GM21786 (cell line): ENCODE results near the gene SLC12A7.
"Not testable (repeated sequence)": the region's sequence is repeated elsewhere in the genome, so short reads cannot be mapped to it uniquely, and the experiment has no call there.

Experiments
- ATAC-seq: cut with Tn5 transposase; IDR thresholded peaks from one replicate; pipeline ENCODE4 v1.9.1; 2021; ENCODE audit not compliant: unreplicated experiment

SLC12A7 gene

DNA sequence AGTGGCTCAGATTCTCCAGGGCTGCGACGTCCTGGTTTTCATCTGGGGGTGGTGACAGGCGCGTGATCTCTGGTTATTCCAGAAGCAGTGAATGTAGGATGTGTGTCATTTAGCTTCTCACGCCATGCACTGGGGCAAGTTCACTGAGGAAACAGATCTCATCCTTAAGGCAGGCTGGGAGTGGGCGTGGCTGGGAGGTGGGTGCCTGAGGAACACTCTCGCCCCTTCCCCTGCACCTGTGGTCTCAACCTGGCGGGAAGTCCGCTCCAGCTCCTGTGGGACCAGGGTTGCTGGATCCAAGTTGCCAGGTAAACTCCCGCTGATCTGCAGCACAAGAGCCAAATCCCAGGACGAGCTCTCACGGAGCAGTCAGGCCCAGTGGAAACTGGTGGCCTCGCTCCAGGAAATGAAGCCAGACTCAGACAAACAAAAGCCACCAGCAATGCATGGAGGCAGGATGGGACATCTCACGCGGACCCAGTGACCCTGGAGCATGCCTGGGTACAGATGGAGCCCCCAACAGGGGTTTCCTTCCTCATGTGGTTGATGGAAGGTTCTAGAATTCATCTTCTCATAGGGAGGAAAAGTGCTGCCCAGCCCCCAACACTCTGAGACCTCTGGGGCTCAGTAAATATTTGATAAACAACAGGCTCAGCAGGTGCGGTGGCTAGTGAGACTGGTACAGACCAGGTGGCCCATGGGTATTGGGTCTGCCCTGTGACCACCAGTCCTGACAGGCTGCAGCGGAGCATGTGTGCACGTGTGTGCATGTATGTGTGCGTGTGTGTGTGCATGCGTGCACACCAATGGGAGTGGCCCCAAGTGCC is 16.3 kb upstream of the SLC12A7 start:
- ATAC-seq = no peak

DNA sequence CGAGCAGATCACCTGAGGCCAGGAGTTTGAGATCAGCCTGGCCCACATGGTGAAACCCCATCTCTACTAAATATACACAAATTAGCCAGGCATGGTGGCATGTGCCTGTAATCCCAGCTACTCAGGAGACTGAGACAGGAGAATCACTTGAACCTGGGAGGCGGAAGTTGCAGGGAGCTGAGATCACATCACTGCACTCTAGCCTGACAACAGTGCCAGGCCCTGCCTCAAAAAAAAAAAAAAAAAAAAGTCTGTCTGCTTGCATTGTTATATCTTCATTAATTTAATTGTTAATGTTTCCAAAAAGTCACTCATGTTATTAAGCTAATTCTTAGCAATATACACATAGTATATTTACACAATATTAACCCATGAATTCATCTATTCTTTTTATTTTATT is 13.8 kb upstream of the SLC12A7 start:
- ATAC-seq = not testable (repeated sequence)

DNA sequence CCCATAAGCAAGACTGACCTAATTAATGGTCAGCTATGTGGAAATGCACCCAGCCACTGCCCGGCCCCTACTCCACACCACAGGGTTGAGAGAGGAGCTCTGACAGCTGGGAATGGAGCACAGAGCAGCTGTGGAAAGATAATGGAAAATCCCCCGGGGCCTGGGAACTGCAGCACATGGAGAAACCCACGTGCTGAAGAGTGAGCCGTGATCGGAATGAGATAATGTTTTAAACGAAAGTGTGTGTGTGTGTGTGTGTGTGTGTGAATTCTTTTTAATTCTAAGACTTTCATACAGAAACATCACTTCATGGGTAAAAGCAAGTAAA is 13.1 kb upstream of the SLC12A7 start:
- no peak for ATAC-seq

DNA sequence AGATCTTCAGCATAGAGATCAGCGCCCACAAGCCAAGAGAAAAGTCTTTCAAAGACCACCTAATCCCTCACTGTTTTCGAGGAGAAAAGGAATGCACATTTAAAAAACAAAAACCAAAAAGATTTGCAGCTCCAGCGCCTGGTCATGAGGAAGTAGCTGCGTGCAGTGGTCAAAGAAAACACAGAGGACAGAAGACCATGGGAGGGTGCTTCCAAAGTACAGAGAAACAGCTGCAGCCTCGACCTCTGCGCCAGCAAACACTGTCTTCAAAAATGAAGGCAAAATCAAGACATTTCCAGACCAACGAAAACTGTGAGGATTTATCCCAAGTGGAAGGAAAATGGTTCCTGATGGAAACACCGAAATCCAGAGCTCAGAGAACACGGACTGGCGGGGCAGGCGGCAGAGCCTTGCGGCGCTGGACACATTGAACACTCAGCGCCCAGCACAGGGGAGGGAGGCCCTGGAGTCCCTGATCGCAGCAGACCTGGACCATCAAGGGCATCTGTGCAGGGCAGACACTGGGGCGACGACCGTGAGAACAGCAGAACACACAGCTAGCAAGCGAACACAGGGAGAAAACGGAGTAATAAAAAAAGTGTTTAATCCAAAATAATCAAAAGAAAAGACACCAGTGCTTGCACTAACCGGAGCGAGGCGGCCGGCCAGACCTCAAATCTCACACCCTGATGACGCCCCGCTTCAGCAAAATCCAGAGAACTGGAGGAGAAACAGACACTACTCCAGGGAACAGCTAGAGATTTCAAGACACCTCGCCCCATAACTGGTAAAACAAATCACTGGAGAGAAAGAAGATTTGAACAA is 12.6 kb upstream of the SLC12A7 start:
- no peak for ATAC-seq

DNA sequence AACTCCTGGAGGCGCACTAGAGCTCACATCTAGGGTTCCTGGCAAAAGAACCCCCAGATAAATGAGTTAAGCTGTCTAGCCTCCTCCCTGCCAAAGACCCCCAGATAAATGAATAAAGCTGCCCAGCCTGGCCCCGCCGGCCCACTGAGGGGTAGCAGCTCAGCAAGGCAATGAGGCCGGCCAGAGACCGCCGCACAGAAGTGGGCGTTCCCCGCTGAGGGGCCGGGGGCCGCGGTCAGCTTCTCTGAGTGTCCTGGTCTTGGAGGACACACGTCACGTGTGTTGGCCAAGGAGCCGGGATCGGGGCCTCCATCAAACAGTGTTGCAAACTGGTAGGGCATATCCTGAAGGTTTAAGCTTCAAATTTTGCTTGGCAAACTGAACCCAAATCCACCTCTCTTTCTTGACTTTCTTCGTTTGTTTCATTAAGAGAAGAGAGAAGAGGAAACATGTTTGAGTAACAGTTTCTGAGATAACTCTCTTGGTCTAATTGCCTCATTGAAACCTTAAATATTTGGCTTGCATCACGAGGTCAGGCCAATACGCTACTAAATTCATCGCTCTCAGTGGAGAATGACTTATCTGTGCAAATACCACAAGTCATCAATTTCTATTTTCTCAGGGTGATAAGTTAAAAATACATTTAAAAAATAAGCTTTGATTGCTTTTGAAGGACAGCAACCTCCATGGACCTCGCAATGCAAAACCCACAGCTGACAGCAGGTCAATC is 11.7 kb upstream of the SLC12A7 start:
- ATAC-seq = no peak

DNA sequence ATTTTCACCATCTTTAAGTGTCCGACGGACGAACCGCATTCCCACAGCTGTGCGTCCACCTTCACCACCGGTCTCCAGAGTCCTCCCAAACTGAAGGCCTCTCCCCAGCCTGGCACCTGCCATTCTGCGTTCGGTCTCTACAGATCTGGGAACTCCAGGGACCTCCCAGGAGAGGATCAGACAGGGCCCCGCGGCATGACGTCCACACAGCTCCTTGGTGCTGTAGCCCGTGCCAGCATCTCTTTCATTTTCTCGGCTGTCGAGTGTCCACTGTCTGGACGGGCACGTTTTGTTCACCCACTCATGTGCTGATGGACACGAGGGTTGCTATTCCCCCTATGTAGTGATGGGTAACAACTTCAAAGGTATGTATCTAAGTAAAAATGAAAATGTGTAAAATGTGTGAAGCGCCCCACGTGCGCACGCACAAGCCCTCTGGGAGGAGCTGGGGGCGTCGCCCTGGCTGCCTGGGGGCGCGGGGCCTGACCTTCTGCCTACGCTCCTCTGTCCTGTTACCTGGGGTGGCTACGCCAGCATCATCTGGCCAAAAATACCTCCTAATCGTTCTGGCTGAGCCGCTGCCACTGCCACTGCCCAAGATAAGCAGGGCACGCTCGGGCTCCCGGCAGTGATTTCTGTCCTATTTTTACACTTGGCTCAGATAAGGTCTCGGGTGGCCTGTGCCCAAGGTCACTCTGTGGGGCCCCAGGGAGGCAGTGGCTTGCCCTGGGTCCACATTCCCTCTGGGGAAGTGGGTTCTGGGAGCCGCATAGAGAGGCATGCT is 10.8 kb upstream of the SLC12A7 start:
- no peak for ATAC-seq

DNA sequence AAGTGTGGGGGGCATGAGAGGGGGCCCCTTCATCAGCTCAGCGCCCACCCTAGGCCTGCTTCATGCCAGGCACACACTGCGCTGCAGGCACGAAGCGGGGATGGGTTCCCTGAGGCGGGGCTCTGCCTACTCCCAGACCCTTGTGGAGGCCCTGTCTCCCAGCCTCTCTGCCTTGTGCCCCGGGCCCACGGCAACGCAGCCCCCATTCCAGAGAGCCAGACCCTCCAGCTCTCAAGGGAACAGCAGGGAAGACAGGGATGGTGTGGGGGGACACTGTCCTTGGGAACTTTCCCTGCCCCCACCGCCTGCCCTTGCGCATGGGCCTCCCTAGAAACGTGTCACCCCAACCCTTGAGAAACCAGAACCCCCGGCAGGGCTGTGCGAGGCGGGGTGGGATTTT is 10.0 kb upstream of the SLC12A7 start:
- ATAC-seq = no peak

DNA sequence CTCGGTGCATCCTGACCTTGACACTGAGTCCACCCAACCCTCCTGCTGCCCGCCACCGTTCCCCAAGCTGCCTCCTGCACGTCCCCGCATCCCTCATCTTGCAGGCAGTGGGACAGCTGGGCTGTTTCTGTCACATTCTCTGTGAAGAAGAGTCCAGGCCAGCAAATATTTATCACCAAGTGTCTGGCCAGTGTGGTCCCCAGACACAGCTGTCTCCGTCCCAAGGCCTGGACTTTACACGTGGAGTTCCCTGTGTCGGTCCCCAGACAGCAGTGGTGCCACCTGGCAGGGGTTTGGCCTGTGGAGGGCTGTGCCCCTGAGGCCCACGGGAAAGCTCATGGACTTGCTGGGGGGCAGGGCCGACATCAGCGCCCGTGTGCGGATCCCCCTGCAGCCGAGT is 9.2 kb upstream of the SLC12A7 start:
- ATAC-seq = no peak

DNA sequence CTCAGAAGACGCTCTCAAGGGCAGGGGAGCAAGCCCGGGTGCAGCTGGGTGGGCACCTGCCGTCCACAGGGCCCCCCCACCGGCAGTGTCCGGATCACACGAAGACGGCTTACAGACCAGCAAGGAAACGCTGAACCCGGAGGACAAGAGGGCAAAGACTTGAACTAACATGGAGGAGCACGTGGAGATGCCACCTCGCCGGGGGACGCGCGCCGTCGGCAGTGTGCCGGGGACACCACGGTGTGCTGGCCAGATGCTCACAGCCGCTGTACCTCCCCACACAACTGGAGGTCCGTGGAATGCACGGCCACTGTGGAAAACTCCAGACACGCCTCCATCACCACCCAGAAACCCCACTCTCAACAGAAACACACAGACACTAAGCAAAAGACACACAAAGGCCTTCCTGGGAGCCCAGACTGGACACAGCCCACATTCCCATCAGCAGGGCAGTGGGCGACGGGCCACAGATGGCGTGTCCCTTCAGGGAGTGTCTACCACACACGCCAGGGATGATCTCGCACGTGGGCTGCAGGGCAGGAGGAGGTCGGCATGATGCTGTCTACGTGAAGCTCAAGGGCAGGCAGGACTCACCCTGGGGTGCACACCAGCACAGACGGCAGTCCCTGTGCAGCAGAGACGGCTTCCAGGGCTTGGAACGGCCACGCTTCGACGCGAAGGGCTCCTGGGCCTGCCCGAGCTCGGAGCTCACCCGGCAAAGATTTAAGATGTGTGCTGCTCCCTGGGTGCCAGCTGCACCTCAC is 8.6 kb upstream of the SLC12A7 start:
- no peak for ATAC-seq

DNA sequence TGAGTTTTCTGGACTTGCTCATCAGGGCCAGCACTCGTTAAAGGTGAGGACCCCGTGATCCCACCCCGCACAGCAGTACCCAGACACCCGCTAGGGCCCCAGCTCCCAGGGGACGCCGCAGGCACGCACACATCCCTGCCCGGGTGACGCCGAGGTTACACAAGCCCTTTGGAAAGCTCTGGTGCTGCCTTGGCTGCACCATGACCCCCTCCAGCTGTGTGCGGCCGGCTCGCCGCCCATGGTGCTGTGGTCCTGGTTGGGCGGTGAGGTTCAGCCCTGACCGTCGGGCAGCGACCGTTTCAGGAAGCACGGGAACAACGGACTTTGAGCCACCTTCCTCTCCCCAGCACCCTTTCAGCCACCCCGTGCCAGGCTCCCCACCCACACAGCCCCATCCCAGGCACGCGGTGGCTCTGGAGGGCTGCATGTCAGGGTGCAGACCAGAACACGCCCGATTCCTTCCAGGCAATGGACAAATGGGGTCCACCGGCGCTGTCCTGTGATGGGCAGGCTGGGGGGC is 7.5 kb upstream of the SLC12A7 start:
- ATAC-seq = no peak

DNA sequence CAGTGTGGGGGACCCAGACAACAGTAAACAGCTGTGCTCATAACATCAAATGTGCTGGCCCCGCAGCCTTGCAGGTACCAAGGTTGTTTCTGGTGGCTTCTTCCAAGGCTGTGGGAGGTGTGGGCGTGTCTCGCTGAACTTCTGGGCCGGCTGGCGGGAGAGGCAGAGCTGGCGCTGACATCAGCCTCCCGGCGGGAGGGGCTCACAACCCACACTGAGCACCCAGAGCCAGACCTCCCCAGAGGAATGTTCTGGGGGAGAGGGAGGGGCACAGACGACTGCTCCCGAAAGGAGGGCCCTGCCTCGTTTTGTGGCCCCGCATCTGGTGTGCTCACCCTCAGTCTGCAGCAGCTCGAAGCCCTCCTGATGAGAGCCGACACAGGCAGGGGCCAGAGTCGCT is 6.9 kb upstream of the SLC12A7 start:
- ATAC-seq = no peak

DNA sequence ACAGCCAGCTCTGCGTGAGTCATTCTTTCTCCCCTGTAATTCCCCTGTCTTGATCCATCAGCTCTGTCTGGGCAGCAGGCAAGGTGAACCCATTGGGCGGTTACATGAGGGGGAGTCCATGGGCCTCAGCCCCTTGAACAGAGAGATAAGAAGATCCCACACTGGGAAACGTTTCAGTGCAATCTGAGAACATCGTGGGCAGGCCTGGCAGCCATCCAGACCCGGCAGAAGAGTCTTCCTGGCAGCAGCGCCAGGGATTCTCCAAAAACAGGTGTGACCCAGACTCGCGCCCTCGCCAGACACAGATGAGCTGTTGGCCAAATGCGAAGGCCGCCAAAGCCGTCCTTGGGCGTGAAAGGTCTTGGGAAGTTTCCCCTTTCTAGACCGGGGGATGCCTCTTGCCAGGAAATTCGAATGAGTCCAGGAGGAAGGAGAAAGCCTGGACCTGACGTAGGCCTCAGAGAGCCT is 6.4 kb upstream of the SLC12A7 start:
- ATAC-seq = no peak

DNA sequence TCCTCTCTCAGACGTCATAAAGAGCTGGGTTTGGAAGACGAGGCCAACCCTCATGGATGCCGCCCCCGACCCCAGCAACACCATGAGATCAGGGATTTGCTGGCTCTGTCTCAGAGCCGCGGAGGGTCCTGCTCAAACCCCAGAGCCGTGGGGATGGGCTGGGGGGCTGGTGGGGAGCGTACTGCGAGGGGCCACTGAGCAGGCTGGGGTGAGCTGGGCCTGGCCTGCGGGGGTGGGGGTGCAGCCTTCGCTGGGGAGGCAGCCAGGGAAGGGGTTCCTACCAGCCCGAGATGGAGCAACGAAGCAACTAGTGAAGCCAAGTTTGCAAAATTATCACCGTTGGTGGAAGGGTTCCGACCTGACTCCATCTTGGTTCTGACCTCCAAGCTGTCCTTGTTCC is 5.1 kb upstream of the SLC12A7 start:
- ATAC-seq = no peak

DNA sequence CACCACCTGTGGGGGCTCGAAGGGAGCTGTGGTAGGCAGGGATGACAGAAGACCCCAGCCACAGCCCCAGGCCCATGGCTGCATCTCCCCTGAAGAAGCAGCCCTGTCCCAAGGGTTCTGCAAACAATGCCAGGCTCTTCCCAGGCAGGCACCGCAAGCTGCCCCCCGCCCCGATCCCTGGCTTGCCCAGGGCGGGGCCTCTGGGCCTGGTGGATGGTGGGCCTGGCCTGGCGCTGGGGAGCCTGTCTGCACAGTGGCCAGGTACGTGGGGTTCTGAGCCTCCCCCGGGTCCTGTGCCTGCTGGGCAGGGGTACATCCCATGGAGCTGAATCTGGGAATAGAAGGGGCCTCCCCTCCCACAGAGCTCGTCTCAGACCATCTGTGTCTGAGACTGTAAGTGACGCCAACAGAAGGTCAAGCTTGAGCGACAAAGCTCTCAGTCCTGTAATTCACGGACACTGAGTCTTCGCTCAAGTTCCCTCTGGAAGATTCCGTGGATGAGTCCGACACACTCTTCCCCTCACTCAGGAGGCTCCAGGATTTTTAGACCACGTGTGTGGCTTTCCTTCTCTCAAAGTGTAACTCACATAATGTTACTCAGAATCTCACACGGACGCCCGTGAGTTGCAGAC is 4.4 kb upstream of the SLC12A7 start:
- ATAC-seq = no peak

DNA sequence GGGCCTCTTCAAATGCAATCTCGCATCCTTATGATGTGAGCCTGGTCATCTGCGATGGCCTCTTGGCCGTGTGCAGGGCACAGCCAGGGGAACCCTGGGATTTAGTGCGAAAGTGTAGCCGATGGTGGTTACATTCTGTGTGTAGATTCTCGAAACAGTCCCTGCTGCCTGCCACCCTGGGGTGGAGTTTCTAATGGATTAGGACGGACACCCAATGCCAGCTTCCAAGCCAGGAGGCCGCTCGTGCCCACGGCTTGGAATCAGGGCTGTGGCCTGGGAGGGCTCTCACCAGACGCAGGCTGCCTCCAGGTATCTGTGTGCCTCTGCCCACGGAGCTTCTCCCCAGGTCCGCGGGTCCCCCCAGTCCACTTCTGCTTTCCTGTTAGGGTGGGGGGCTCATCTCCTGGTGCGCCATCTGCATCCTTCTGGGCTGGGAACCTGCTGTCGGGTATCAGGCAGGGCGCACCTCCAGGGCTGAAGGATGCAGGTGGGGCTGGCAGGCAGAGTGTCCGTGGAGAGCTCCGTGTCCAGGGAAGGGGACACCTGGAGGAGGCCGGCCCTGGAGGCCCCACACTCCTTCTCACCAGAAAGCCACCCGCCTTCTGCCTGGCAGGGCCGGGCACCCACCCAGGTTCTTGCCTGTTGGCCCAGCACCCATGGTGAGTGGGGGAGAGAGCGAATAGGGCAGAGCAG is 3.4 kb upstream of the SLC12A7 start:
- no peak for ATAC-seq

DNA sequence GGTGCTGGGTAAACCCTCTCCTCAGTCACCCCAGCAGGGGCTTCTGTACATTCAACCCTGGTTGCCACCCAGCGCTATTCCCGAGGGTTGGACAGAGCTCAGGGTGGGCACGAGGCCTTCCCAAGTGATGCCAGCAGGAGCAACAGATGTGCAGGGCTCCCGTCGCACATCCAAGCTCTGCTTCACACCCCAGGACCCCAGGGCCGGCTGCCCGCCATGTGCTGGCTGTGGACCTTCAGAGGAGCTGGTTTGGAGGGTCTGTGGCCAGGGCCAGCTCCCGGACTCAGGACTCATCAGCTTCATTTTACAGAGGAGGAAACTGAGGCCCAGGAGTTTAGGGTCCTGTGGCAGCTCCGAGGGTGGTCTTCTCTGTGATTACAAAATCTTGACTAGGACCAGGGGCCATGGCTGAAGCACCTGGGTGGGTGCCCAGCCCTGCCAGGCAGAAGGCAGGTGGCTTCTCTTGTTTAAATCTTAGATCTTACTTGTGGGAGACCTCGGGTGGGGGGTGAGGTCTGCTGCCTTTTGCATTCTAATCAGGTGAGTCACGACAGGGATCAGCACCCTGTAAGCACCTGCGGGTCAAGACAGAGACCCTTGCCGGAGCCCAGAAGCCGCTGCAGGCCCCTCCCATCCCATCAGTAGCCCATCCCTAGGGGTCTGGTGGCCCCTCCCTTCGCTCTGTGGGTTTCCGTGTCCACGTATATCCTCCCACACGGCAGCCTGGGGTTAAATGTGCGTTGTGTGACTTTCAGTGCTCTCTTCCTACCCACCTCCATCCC is 2.1 kb upstream of the SLC12A7 start:
- ATAC-seq = no peak

DNA sequence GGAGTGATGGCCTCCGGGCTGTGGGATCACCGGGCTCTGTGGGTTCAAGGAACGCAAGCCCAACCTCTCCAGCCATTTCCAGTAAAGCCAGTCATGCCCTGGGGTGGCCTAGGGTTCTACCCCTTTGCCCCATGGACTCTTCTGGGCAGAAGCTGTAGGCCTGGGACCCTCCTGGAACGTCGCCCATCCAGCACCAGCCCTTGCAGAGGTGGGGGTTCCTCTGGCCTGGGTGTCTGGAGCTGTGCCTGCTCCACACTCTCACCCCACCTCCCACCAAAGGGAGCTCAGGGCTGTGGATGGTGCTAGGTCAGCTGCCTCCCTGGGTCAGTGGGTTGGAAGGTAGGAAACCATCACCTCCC is 1.4 kb upstream of the SLC12A7 start:
- no peak for ATAC-seq
